G401 (cell line): ENCODE data around the gene ABTB2. TPM values are rescaled to one million over a fixed set of nuclear protein-coding genes. Genes with fewer than 3 reads are reported as not detected.
A peak's percentile ranks its signal among the peaks of the same experiment; 100 is the strongest.

Experiments
- DNase-seq: peaks from one replicate; pipeline ENCODE4 v3.0.0-alpha.2; 2015; ENCODE audit warnings: low spot score
- in situ Hi-C: cut with HindIII; loops from 2 replicates; pipeline ENCODE4 v1.10.0; 2016; ENCODE audit warnings: low sequenced_read_pairs, mixed read lengths
- total RNA-seq: library from RNA; depleted of rRNA; stranded (reverse); fragments of >200 nt; shearing (Covaris generic); gene quantifications from 2 replicates; pipeline ENCODE4 v1.2.3, GENCODE V29; 2014

ABTB2 gene
- total RNA-seq, 1 experiment from 2014 or later: 2.9 TPM

DNA sequence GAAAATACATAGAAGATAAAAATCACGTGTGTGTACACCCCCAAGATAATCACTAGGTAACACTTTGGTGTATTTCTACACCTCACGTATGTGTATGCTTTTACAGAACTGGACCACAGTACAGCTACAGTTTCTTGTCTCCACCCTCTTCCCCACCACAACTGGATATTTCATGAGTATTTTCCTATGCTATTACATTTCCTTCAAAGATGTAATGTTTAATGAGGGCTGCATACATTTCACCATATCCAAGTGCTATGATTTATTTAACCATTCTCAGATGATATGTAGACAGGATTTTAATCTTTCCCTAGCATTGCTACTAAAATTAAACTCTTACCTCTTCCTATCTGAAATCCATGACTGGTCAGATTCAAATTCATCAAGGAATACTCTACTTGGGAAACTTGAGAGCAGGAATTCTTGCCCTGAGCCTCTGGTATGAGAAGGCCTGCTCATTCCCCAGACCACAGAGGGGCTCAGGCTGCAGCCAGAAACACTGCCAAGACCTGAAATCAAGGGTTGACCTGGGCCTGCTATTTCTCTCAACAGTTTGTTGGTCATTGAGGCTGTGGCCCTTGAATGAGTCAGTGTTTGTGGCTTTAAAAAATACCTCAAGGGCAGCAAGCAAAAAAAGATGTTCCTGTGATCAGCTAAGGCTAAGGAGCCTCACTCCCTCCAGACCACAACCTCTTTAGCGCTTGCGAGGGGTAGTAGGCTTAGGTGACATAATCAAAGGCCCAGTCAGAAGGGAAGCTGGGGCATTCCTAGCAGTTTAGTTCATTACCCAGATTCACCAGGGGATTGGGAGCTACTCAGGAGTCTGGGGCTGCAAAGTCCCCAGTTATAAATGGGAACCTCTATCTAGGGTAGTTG is 55.5 kb downstream of the ABTB2 start:
- DNase-seq: no peak
- in situ Hi-C loops: no loop called here

DNA sequence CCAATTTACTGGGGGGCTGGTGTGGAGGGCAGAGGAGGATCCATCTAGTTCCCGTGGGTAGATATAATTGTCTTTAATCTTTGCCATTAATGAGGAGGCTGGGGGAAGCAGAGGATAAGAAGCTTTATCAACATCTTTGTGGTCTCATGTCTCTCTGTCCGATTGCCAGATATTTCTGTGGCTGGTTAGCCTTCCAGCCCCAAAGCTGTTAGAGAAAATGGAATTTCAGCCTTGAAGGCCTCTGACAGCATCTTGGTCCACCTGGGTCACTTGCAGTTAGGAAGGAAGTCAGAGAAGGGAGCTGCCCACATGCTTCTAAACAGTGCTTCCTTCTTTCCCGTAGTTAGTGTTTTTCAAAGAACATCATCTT is 56.9 kb downstream of the ABTB2 start:
- no peak for DNase-seq
- in situ Hi-C loops: no loop called here

DNA sequence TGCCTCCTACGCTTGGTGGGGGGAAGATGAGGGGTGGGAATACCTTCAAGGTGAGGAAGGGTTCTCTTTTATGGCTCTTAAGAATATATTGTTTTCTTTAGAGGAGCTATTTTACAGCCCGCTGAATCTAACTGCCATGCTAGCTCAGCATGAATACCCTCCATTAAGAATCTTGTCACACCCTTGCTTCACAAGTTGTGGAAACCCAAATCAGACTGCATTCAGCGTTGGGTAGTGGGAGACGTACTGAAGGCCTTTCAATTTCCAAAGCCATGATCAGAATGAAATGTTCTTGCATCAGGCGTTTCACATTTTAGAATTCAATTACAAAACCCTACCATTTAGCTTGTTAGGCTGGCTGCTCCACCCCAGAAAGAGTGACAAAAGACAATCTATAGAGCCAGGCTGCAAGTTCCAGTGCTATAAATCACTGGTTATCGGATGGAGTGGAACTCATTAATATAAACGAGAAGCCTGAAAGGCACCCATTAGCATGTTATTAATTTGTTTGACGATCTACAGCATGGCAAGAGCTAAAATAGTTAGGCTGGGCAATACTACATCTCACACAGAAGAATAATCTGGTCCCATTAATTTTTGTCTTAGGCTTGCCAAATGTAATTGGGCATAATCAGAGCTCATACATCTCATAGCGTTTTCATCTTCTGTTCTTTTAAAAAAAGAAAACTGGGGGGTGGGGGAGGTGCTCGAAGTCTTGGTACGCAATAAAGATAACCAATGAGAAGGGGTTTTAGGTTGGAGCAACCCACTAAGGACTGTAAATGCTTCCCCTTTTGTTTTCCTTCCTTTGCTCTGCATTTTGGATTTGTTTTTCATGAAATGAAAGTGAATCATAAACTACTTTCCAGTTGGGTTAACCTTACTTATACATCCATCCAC is 57.5 kb downstream of the ABTB2 start:
- DNase-seq: peak; percentile 3
- in situ Hi-C loops: no loop called here

DNA sequence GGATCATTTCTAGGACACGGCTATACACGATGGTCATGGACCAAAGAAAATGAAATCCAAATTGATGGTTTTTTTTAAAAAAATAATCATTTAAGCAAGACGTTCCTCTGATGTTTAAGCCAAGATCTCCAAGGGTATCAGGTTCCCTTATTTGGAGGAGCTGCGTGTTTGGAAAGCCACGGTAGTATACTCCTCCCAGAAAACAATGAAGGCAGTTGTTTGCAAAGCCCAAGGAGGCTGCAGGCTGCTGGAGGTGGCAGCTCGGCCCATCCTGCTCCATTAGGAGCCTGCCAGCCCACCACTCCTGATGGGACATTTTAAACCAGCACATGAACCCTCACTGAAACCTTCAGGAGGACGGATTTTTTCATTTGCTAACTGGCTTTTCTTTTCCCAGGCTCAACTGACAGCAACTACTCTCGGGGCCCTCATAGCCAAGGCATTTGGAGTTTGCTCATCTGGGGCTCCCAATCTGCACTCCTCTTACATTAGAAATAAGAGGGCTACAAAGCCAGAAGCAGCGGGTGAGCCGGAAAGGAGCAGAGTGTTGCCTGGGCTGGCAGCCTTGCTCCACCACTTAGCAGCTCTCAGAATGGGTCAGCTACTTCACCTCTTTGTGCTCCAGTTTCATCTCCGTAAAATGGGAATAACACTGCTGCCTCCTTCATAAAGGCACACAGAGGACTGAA is 58.4 kb downstream of the ABTB2 start:
- DNase-seq: no peak
- in situ Hi-C loops: no loop called here

DNA sequence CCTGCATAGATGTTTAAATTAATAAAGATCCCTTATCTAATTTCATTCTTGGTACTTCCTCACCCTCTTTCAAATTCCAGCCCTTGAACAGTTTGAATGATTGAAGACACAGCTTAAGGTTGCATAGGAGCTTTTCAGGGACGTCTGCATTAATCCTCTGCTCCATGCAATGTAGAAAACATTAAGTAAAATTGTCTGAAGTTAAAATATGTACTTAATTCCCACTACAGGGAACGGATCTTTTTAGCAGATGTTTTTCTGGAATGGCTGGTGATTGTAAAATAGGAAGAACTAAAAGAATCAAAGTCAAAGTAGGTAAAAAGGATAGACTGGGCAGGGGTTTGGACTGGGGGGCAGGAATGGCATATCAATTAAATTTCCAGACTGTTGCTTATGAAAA is 58.9 kb downstream of the ABTB2 start:
- DNase-seq: no peak
- in situ Hi-C loops: no loop called here

DNA sequence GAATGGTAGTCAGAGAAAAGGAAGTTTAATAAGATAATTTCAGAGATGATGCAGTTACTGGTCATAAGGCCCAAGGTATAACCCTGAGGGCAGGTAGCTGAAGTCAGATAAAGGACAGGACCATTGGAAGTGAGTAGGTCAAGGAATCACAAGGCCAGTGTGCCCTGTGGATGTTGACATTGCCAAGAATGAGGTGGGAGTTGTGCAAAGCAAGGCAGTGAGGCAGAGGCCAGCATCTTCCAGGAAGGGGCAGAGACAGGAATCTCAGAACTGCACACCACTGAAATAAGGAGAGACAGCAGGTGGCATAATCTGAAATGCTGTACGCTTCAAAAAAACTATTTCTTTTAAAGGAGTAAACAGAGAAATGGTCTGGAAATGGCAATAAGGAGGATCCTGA is 61.4 kb downstream of the ABTB2 start:
- in situ Hi-C loops: no loop called here
- DNase-seq: no peak

DNA sequence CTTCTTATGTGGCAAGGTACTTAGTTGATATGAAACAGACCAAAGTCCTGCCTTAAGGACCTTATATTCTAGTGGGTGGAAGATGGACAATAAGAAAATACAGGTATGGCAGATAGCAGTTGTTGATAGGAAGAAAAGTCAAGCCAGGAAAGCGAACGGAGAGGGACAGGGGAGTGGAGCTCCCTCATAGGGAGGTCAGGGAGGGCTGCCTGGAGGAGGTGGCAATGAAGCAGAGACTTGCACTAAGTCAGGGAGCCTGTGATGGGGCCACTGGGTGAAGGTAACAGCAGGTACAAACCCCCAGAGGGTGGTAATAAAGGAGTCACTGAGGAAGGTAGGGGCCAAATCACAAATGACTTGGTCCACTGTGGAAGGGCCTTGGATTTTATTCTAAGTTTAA is 65.3 kb downstream of the ABTB2 start:
- no peak for DNase-seq
- in situ Hi-C loops: no loop called here

DNA sequence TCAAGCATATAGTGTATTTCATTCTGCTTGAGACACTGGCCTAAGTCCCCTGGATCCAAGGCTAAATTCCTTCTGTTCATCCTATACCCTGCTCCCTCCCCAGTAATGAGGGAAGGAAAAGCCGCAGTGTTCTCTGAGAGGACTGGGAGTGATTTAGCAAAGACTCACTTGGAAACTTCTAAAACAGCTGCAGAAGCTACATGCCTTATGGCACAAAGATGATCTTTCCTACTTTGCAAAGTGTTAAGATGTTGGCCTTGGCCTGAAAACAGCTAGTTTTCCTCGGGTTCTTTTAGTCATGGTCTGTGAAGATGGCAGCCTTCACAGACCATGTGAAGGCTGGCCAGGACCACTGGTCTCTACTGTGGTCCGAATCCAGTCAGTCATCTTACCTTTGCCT is 65.7 kb downstream of the ABTB2 start:
- in situ Hi-C loops: no loop called here

DNA sequence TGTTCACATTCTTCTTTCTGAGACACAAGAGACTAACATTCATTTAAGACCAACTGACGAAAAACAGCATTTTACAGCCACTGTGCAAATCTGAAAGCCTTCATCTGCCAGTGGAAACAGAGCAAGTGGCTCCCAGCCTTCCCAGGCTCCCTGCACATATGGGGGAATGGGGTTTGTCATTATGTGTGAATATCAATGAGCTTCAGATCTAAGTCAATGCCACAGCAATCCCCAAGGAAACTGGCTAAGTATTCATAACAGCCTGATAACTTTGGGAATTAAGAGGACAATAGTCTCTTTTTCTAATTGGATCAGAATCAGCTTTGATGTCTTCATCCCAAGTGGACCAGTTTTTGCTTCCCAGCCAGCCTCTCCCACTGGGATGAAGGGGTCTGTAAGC is 66.9 kb downstream of the ABTB2 start:
- in situ Hi-C loops: no loop called here

More for the DNA sequence above, 65.7 kb downstream of the ABTB2 start:
- no peak for DNase-seq

DNA sequence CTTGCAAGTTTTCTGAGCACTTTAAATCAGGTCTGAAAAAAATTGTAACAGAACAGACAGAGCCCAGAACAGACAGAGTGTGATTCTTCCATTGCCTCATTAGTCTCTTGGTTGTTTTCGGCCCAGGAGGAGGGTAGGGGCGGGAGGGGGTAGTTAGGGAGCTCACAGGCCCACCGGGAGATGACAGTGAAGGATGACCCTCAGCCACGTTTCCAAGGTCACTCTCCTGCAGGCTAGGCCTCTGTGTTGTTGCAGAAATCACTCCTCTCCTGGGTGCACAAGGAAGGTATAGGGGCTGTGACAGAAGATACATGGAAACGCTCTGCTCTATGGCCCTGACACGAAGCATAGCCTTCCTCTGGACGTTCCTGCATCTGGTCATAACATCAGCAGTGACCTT is 69.3 kb downstream of the ABTB2 start:
- in situ Hi-C loops: no loop called here
- DNase-seq: no peak

More for the DNA sequence above, 66.9 kb downstream of the ABTB2 start:
- no peak for DNase-seq

DNA sequence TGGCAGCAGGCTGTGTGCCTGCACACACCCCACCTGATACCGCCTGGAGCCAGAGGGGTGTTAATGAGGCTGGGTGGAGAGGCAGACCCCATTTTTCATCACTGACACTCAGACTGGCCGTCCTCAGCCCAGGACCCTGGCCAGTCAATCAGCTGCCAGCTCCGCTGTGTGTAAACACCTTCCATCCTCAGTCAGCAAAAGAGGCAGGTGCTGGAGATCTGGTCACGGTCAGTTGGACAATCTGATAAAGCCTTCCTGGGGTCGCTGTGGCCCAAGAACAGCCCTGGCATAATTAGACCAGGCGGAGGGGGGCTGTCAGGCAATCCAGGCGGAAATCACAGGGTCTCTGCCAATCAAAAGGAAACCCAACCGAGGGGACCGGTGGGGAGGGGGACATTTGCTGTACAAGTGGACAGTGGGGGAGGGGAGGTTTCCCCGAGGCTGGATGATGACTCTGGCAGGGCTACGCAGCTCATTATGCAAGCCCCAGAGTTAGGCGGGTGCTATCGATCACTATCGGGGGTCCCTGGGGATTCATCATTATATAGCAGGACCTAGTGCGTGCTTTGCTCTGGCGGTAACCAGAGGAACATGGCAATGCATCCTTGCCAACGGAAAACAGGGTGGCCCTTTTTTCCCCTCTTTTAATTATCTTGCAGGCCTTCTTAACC is 72.9 kb downstream of the ABTB2 start:
- DNase-seq: no peak
- in situ Hi-C loops: no loop called here

DNA sequence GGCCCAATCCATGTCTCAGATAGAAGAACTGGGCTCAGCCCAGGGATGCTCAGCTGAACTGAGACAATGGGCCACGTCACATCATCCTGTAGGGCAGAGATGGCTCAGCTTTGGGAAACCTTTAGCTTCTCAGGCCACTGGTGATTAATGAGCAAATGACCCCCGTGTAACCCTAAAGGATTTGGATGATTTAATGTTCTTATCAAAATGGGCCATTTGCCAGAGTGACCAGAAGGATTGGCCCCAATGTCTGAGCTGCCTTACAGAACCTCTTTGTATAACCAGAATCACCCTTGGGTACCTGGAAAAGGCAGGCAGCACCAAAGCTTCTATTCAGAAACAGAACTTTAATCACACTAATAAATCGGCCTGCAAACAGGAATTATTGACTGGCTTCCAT is 73.7 kb downstream of the ABTB2 start:
- in situ Hi-C loops: no loop called here
- no peak for DNase-seq

DNA sequence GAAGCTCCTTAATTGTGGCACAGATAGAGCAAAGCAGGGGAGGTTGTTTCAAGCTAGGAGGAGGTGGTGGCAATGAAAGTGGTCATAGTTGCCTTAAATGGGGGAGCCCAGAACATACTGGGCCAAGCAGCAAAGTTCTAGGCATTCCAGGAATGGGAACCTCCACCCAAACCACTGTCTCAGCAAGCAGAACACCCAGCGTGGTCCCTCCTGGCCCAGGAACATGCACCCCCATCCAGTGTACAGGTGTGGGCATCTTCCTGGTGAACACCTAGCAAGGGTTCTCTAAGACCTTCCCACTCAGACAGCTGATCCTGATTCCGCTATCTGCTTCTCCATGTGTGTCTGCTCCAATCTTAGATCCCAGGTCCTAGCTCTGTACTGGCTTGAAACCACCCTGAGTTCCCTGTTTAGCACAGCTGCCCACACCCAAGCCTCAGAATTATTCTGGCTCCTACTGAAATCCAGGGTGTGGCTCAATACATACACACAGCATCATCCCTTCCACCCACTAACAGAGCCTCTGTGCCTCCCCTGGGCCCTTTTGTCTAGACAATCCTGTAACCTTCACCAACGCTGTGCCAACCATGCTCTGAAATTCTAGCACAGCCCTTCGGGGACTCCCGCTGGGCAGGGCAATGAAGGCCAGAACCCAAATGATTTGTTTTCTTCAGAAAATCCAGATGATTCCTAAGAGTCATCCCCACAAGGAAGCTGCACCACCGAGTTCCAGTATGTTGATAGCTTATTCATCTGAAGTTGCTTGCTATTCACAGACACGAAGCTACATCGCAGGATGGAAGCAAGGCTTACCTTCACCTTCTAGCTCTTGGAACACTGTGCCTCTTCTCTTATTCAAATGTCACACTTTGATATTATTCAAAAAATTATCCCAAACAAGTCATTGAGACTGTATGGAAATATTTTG is 76.6 kb downstream of the ABTB2 start:
- in situ Hi-C loops: no loop called here
- DNase-seq: no peak

DNA sequence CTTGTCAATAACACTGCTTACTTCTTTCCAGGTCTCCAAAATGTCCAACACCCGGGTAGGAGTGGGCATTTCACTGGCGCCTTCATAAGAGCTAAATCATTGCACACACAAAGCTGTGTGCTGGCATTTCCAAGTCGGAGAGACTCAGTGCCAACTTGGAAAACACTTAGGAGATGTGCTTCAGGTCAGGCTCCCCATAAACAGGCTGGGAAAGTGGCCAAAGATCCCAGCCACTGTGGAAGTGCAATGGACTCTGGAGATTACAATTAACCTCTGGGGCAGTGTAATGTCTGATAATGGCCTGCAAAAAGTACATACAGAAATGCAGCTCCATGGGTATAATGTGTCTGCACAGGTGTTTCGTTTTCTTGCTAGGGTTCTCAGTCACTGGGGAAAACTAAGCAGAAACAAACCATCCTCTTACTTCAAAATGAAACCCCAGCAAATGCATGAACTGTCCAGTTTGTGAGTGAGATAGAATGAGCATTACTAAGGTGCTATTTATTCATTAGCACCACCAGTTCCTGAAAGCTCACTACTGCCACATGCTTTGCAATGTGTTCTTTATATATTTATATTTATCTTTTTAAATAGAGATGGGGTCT is 79.0 kb downstream of the ABTB2 start:
- in situ Hi-C loops: no loop called here
- no peak for DNase-seq

DNA sequence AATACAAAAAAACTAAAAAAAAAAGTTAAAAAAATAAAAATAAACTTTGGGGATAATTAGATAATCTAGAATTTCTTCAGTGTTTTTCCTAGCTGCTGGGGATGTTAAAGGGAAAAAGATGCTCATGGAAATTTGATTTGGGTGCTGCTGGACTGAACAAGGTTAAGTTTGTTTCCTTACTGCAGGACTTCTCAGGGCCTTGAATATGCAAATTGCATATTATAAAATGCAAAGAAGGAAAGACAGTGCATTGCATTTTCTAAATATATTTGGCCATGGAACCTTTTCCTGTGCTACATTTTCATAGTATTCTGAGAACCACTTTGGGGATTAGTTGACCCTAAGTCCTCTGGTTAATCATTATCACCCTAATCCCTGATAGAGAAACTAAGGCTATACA is 79.6 kb downstream of the ABTB2 start:
- no peak for DNase-seq
- in situ Hi-C loops: no loop called here

DNA sequence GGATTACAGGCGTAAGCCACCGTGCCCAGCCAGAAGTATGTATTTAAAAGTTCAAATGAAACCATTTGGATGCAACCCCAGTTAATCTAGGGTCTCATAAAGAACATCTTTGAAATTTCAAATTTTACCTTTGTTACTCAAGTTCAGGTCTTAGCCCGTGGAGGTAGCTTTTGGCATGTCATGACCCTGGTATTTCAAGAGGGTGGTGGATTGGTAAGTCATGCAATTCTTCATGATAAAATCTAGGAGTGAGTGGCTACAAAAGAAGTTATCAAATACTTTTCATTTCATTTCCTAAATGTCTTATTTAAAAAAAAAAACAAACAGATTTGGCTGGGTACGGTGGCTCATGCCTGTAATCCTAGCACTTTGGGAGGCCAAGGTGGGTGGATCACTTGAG is 80.6 kb downstream of the ABTB2 start:
- in situ Hi-C loops: no loop called here
- no peak for DNase-seq

DNA sequence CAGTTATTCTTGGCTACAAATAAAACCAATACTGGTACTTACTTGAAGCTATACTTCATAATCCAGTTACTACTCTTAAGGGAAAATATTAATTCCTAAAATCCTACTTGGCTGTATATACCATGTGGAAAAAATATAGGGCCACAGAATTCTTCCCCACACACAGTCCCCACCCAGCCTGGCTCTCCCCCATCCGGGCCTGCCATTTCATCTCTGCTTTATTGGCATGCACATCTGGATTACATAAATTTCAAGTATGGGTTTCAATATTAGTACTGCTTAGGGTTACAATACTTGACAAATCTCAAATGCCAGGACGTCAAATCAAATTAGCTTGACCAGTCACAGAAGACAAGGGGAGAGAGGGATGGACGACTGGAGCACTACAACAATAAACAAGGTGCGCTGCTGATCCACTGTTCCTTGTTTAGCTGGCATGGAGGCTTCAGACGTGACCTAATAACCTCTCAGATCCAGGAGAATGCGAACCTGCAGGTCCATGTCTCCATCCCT is 81.4 kb downstream of the ABTB2 start:
- no peak for DNase-seq
- in situ Hi-C loops: no loop called here

DNA sequence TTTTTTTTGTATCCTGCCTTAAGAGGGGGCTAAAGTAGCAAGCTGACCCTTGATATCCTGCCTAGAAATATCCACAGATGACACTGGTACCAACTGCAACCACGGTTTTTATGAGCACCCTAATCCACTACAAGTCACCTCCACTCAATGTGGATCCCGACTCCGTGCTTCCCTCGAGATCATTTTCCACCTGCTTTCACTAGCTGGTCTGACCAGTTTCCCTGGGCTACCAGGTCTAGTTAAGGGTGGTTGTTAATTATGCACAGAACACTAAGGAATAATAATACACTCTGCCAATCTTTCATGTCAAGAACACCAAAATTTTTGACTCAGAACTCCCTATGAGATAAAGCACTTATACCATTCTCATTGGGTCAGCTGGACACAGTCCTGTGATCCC is 82.3 kb downstream of the ABTB2 start:
- DNase-seq: no peak
- in situ Hi-C loops: no loop called here
